Measurements from ENCODE around the gene CDK5RAP1.

The CDK5RAP1 gene

DNA sequence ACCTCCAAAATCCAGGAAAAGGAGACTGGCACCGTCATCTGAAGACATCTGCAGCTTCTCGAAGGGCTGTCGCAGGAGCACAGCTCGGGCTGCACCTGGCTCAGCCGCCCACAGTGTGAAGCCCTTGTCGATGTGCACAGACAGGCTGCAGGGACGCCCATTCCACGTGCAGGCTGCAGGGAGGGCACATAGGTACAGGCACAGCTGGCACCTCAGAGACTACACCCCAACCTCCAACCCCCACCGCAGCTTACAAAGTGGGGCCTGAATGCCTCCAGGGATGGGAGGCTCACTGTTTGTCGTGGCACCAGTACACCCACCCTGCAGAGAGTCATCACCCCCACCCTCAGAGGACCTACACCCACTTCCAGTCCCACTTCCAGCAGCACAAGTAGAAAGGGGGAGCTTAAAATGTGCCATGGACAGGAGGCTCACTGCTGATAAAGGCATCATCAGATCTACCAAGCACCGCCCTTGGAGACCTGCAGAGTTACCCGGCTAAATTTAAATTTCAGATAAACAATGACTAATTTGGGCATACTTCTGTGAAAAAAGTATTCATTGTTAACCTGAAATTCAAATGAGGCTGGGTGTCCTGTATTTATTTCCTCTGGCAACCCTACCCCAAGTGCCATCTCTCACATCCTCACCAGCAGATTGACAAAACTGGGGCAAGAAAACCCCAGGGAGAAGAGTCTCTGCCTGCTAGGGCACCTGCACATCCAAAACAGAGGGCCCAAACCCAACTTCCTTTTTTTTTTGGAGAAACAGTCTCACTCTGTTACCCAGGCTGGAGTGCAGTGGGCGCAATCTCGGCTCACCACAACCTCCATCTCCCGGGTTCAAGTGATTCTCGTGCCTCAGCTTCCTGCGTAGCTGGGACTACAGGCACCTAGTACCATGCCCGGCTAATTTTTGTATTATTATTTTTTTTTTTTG lies 7.7 kb upstream of the CDK5RAP1 start:
- TF ChIP-seq PPARA (CRISPR knock-in tag; IDR thresholded peaks at IDR 0.05; ENCODE audit: borderline replicate concordance) = no peak
- no peak for TF ChIP-seq ZFP30 (CRISPR knock-in tag; IDR thresholded peaks at IDR 0.05)
- no peak for TF ChIP-seq RARB (CRISPR knock-in tag; IDR thresholded peaks at IDR 0.05)
- TF ChIP-seq ZFP3 (CRISPR knock-in tag; IDR thresholded peaks at IDR 0.05) = no peak
- ATAC-seq = no peak

DNA sequence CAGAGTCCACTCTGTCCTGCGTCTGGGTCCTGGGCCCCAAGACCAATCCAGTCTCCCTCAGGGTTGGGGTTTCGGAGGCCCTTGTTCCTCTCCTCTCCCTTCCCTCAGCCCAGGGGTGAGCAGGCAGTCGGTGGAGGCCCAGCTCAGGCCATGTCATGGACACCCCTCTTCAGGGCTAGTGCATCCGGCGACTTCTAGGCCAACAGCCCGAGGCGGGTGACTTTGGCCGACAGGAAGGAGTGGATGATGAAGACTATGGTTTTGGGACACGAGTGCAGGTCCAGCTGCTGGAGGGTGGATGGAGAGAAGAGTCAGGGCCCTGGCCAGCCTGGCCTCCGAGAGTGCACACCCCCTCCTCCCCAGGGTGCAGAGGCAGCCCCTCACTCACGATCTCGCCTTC lies 7.0 kb upstream of the CDK5RAP1 start:
- no peak for ATAC-seq
- TF ChIP-seq TOX (CRISPR knock-in tag; IDR thresholded peaks at IDR 0.05; ENCODE audit: borderline replicate concordance) (no peak), ZFP3 (CRISPR knock-in tag; IDR thresholded peaks at IDR 0.05) (no peak), ZC3H10 (CRISPR knock-in tag; IDR thresholded peaks at IDR 0.05) (no peak), RARB (CRISPR knock-in tag; IDR thresholded peaks at IDR 0.05) (no peak), ZFP30 (CRISPR knock-in tag; IDR thresholded peaks at IDR 0.05) (no peak)

DNA sequence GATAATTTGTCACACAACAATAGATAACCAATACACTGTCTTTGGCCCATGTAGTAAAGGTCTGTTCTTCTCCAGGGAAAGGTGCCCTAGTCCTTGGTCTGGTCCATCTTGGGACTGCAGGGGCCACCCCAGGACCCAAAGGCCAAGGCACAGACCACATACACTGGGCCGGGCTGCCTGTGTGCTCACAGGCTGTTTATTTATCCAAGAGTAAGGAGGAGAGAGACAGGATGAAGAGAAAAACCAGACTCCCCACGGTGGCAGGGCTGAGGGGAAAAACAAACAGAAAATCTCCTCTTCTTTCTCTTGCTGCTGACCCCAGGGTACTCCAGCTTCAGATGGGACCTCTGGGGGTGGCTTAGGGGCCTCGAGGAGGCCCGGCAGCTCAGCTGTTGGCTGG lies 6.5 kb upstream of the CDK5RAP1 start:
- TF ChIP-seq ZNF70 (CRISPR knock-in tag; IDR thresholded peaks at IDR 0.05) = no peak
- TF ChIP-seq ZNF565 (CRISPR knock-in tag; conservative IDR thresholded peaks at IDR 0.05; ENCODE audit: low read depth) = no peak
- no peak for TF ChIP-seq ISL1 (CRISPR knock-in tag; IDR thresholded peaks at IDR 0.05)
- no peak for ATAC-seq

DNA sequence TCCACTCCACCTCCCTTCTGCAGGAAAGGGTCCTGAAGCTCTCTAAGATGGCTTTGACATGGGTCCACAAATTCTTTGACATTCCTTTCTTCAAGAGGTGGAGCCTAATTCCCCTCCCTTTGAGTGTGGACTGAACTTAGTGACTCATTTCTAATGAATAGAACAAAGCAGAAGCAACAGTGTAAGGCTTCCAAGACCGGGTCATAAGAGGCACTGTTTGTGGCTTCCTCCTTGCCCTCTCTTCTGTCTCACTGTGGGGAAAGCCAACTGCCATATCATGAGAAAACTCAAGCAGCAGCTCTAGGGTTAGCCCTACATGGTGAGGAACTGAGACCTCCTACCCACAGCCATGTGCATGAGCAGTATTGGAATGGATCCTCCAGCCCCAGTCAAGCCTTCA lies 5.9 kb upstream of the CDK5RAP1 start:
- no peak for ATAC-seq
- TF ChIP-seq ISL1 (CRISPR knock-in tag; IDR thresholded peaks at IDR 0.05) (no peak), CSDC2 (CRISPR knock-in tag; IDR thresholded peaks at IDR 0.05) (no peak), OSR1 (CRISPR knock-in tag; IDR thresholded peaks at IDR 0.05) (no peak), PPARA (CRISPR knock-in tag; IDR thresholded peaks at IDR 0.05; ENCODE audit: borderline replicate concordance) (no peak), ZFP3 (CRISPR knock-in tag; IDR thresholded peaks at IDR 0.05) (no peak), RARB (CRISPR knock-in tag; IDR thresholded peaks at IDR 0.05) (no peak), ZNF70 (CRISPR knock-in tag; IDR thresholded peaks at IDR 0.05) (no peak)
- TF ChIP-seq, protein P1, sequence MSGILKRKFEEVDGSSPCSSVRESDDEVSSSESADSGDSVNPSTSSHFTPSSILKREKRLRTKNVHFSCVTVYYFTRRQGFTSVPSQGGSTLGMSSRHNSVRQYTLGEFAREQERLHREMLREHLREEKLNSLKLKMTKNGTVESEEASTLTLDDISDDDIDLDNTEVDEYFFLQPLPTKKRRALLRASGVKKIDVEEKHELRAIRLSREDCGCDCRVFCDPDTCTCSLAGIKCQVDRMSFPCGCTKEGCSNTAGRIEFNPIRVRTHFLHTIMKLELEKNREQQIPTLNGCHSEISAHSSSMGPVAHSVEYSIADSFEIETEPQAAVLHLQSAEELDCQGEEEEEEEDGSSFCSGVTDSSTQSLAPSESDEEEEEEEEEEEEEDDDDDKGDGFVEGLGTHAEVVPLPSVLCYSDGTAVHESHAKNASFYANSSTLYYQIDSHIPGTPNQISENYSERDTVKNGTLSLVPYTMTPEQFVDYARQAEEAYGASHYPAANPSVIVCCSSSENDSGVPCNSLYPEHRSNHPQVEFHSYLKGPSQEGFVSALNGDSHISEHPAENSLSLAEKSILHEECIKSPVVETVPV (CRISPR knock-in tag; IDR thresholded peaks at IDR 0.05) = no peak
- TF ChIP-seq, protein P2, sequence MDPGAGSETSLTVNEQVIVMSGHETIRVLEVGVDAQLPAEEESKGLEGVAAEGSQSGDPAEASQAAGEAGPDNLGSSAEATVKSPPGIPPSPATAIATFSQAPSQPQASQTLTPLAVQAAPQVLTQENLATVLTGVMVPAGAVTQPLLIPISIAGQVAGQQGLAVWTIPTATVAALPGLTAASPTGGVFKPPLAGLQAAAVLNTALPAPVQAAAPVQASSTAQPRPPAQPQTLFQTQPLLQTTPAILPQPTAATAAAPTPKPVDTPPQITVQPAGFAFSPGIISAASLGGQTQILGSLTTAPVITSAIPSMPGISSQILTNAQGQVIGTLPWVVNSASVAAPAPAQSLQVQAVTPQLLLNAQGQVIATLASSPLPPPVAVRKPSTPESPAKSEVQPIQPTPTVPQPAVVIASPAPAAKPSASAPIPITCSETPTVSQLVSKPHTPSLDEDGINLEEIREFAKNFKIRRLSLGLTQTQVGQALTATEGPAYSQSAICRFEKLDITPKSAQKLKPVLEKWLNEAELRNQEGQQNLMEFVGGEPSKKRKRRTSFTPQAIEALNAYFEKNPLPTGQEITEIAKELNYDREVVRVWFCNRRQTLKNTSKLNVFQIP (CRISPR knock-in tag; IDR thresholded peaks at IDR 0.05; ENCODE audit: borderline replicate concordance, low read depth) = no peak

DNA sequence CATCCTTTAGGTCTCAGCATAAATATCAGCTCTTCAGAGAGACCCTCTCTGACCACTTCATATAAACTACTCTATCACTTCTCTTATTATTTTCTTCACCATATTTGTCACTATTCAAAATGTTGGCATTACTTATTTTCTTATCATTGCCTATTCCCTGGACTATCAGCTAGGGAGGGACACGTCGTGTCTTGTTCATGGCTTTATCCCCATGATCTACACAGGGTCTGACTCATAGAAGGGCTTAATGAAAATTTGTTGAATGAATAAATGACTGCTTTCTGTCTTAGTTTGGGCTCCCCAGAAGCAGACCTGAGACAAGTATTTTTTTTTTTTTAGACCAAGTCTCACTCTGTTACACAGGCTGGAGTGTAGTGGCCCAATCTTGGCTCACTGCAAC lies 3.0 kb upstream of the CDK5RAP1 start:
- no peak for ATAC-seq
- TF ChIP-seq PPARA (CRISPR knock-in tag; IDR thresholded peaks at IDR 0.05; ENCODE audit: borderline replicate concordance) (no peak), ZC3H10 (CRISPR knock-in tag; IDR thresholded peaks at IDR 0.05) (no peak), ZFP30 (CRISPR knock-in tag; IDR thresholded peaks at IDR 0.05) (no peak), TCF4 (CRISPR knock-in tag; IDR thresholded peaks at IDR 0.05; ENCODE audit: borderline replicate concordance) (no peak), TOX (CRISPR knock-in tag; IDR thresholded peaks at IDR 0.05; ENCODE audit: borderline replicate concordance) (no peak), SNAI2 (CRISPR knock-in tag; IDR thresholded peaks at IDR 0.05) (no peak), GLIS3 (CRISPR knock-in tag; IDR thresholded peaks at IDR 0.05) (no peak)

DNA sequence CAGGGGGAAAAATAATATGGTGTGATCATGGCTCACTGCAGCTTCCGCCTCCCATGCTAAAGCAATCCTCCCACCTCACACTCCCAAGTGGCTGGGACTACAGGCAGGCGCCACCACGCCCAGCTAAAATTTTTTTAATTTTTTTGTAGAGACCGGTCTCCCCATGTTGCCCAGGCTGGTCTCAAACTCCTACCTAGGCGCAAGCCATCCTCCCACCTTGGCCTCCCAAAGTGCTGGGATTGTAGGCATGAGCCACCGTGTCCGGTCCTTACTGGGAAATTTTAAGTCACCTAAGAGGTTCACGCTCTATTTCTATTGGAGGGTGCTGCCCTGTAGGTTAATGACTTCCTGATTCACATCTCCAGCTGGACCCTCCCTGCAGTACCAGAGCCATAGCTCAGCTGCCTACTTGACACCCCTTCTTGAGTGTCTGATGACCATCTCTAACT lies 626 bp upstream of the CDK5RAP1 start:
- TF ChIP-seq, protein P1 (CRISPR knock-in tag; IDR thresholded peaks at IDR 0.05) = no peak
- TF ChIP-seq ISL1 (CRISPR knock-in tag; IDR thresholded peaks at IDR 0.05) = no peak
- TF ChIP-seq ZFP3 (CRISPR knock-in tag; IDR thresholded peaks at IDR 0.05) = peak; percentile 70; the same call in 1 of the 2 replicates
- peak; percentile 16; the same call in 1 of the 3 replicates for ATAC-seq

DNA sequence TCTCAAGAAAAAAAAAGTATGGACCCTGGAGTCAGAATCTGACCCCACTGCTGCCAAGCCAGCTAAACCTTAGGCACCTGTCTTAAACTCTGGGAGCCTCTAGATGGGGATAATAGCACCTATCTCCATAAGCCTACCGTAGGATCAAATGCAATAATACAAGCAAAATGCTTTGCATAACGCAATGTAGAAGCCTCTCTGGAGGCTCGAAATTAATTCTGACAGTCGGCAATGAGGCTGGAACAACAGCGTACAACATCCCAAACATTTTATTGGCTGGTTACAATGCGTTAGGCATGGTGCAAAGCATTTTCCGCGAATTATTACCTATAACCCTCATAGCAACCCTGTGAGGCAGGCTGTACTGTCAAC lies 521 bp downstream of the CDK5RAP1 start:
- peak; percentile 75 for ATAC-seq
- TF ChIP-seq, protein P3, sequence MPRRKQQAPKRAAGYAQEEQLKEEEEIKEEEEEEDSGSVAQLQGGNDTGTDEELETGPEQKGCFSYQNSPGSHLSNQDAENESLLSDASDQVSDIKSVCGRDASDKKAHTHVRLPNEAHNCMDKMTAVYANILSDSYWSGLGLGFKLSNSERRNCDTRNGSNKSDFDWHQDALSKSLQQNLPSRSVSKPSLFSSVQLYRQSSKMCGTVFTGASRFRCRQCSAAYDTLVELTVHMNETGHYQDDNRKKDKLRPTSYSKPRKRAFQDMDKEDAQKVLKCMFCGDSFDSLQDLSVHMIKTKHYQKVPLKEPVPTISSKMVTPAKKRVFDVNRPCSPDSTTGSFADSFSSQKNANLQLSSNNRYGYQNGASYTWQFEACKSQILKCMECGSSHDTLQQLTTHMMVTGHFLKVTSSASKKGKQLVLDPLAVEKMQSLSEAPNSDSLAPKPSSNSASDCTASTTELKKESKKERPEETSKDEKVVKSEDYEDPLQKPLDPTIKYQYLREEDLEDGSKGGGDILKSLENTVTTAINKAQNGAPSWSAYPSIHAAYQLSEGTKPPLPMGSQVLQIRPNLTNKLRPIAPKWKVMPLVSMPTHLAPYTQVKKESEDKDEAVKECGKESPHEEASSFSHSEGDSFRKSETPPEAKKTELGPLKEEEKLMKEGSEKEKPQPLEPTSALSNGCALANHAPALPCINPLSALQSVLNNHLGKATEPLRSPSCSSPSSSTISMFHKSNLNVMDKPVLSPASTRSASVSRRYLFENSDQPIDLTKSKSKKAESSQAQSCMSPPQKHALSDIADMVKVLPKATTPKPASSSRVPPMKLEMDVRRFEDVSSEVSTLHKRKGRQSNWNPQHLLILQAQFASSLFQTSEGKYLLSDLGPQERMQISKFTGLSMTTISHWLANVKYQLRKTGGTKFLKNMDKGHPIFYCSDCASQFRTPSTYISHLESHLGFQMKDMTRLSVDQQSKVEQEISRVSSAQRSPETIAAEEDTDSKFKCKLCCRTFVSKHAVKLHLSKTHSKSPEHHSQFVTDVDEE (CRISPR knock-in tag; IDR thresholded peaks at IDR 0.05) = no peak
- TF ChIP-seq RARB (CRISPR knock-in tag; IDR thresholded peaks at IDR 0.05) (no peak), ISL1 (CRISPR knock-in tag; IDR thresholded peaks at IDR 0.05) (no peak), ESRRG (CRISPR knock-in tag; IDR thresholded peaks at IDR 0.05) (no peak), TCF4 (CRISPR knock-in tag; IDR thresholded peaks at IDR 0.05; ENCODE audit: borderline replicate concordance) (no peak), OSR1 (CRISPR knock-in tag; IDR thresholded peaks at IDR 0.05) (no peak), ZC3H10 (CRISPR knock-in tag; IDR thresholded peaks at IDR 0.05) (no peak), ZNF8 (CRISPR knock-in tag; IDR thresholded peaks at IDR 0.05) (no peak)
- TF ChIP-seq, protein P1 (CRISPR knock-in tag; IDR thresholded peaks at IDR 0.05) = no peak
